ENCODE results near the gene NCKAP5. TPM values are rescaled to one million over a fixed set of nuclear protein-coding genes. Genes with fewer than 3 reads are reported as not detected.

Gene NCKAP5
- total RNA-seq, 2 donors from 2014 or later, result not detected

GRCh38 chr2:132667706-132668105 lies 900.6 kb downstream of the NCKAP5 start:
- Mint-ChIP-seq H3K9me3 (no peaks in the 10 kb centered on the region), H3K27ac (no peak overlapping the region), H3K27me3 (ENCODE audit: low read depth) (peaks cover 29% of the 10 kb centered on the region), H3K36me3 (ENCODE audit: insufficient read depth in 2 of 2) (peaks cover 0 to 4% of the 10 kb centered on the region in 2 donors), H3K4me1 (ENCODE audit: low read depth) (no peaks in the 10 kb centered on the region), H3K4me3 (no peak overlapping the region)
- ATAC-seq (replicated peaks in 1 of 2) (no peak), DNase-seq (no peak)

- Mint-ChIP-seq H3K36me3 (ENCODE audit: insufficient read depth in 2 of 2) (no peaks in the 10 kb centered on the region), H3K27ac (no peak overlapping the region), H3K4me1 (ENCODE audit: low read depth) (no peaks in the 10 kb centered on the region), H3K27me3 (ENCODE audit: low read depth) (peaks cover 20% of the 10 kb centered on the region), H3K4me3 (no peak overlapping the region), H3K9me3 (no peaks in the 10 kb centered on the region)
- ATAC-seq (replicated peaks in 1 of 2) (no peak), DNase-seq (no peak)
These were observed 902.7 kb downstream of the NCKAP5 start for GRCh38 chr2:132665401-132666140.

GRCh38 chr2:132664096-132664495 lies 904.2 kb downstream of the NCKAP5 start:
- ATAC-seq (replicated peaks in 1 of 2), result no peak
- peaks cover 20% of the 10 kb centered on the region for H3K27me3 Mint-ChIP-seq (ENCODE audit: low read depth)
- H3K4me1 Mint-ChIP-seq (ENCODE audit: low read depth), result no peaks in the 10 kb centered on the region
- DNase-seq, result no peak
- no peaks in the 10 kb centered on the region for H3K36me3 Mint-ChIP-seq (ENCODE audit: insufficient read depth in 2 of 2)
- no peak overlapping the region for H3K27ac Mint-ChIP-seq
- H3K4me3 Mint-ChIP-seq, result no peak overlapping the region
- no peaks in the 10 kb centered on the region for H3K9me3 Mint-ChIP-seq

DNA sequence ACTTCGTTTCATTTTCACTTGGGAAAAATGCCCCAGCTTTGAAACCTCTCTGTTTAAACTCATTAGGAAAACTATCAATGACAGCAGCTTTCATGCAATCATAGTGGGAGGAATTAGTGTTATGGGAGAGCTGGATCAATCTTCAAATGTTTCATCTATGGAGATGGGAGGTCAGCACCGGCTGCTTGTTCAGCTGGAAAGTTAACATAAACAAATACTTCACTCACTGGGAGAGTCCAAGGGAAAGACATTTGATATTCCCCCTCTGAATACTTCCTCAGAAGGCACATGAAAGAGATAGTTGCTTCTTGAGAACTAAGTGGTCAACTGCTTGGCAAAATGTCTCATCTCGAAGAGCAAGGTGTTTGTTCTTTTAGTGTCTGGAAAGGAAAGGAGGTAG lies 905.5 kb downstream of the NCKAP5 start:
- Mint-ChIP-seq H3K36me3 (ENCODE audit: insufficient read depth in 2 of 2) (no peaks in the 10 kb centered on the region), H3K27me3 (ENCODE audit: low read depth) (peaks cover 10% of the 10 kb centered on the region), H3K27ac (no peak overlapping the region), H3K9me3 (no peaks in the 10 kb centered on the region), H3K4me1 (ENCODE audit: low read depth) (no peaks in the 10 kb centered on the region), H3K4me3 (no peak overlapping the region)
- ATAC-seq (replicated peaks in 1 of 2), result no peak
- DNase-seq, result no peak

- peaks cover 0 to 2% of the 10 kb centered on the region in 2 donors for H3K9me3 Mint-ChIP-seq
- H3K4me3 Mint-ChIP-seq, result no peak overlapping the region
- DNase-seq, result no peak
- peaks cover 6% of the 10 kb centered on the region for H3K27me3 Mint-ChIP-seq (ENCODE audit: low read depth)
- no peaks in the 10 kb centered on the region for H3K4me1 Mint-ChIP-seq (ENCODE audit: low read depth)
- no peak overlapping the region for H3K27ac Mint-ChIP-seq
- no peak for ATAC-seq (replicated peaks in 1 of 2)
- peaks cover 0 to 2% of the 10 kb centered on the region in 2 donors for H3K36me3 Mint-ChIP-seq (ENCODE audit: insufficient read depth in 2 of 2)
These were observed 908.9 kb downstream of the NCKAP5 start for GRCh38 chr2:132659331-132659730.

GRCh38 chr2:132656266-132656975 lies 911.8 kb downstream of the NCKAP5 start:
- peaks cover 0 to 2% of the 10 kb centered on the region in 2 donors for H3K36me3 Mint-ChIP-seq (ENCODE audit: insufficient read depth in 2 of 2)
- no peaks in the 10 kb centered on the region for H3K4me1 Mint-ChIP-seq (ENCODE audit: low read depth)
- H3K9me3 Mint-ChIP-seq, result peaks cover 0 to 2% of the 10 kb centered on the region in 2 donors
- no peak overlapping the region for H3K4me3 Mint-ChIP-seq
- H3K27ac Mint-ChIP-seq, result no peak overlapping the region
- ATAC-seq (replicated peaks in 1 of 2), result no peak
- no peaks in the 10 kb centered on the region for H3K27me3 Mint-ChIP-seq (ENCODE audit: low read depth)
- no peak for DNase-seq

- Mint-ChIP-seq H3K4me1 (ENCODE audit: low read depth) (no peaks in the 10 kb centered on the region), H3K36me3 (ENCODE audit: insufficient read depth in 2 of 2) (peaks cover 0 to 2% of the 10 kb centered on the region in 2 donors), H3K27me3 (ENCODE audit: low read depth) (no peaks in the 10 kb centered on the region), H3K9me3 (peaks cover 0 to 2% of the 10 kb centered on the region in 2 donors), H3K27ac (no peak overlapping the region), H3K4me3 (no peak overlapping the region)
- DNase-seq (no peak), ATAC-seq (replicated peaks in 1 of 2) (no peak)
These were observed 913.3 kb downstream of the NCKAP5 start for GRCh38 chr2:132654968-132655367.

GRCh38 chr2:132654335-132654734 lies 913.9 kb downstream of the NCKAP5 start:
- ATAC-seq (replicated peaks in 1 of 2) (no peak), DNase-seq (no peak)
- Mint-ChIP-seq H3K27ac (no peak overlapping the region), H3K4me1 (ENCODE audit: low read depth) (no peaks in the 10 kb centered on the region), H3K9me3 (peaks cover 0 to 2% of the 10 kb centered on the region in 2 donors), H3K27me3 (ENCODE audit: low read depth) (no peaks in the 10 kb centered on the region), H3K4me3 (no peak overlapping the region), H3K36me3 (ENCODE audit: insufficient read depth in 2 of 2) (peaks cover 0 to 2% of the 10 kb centered on the region in 2 donors)

GRCh38 chr2:132652474-132652873 lies 915.8 kb downstream of the NCKAP5 start:
- no peak for DNase-seq
- no peak for ATAC-seq (replicated peaks in 1 of 2)
- no peaks in the 10 kb centered on the region for H3K27me3 Mint-ChIP-seq (ENCODE audit: low read depth)
- H3K4me3 Mint-ChIP-seq, result no peak overlapping the region
- no peaks in the 10 kb centered on the region for H3K4me1 Mint-ChIP-seq (ENCODE audit: low read depth)
- H3K9me3 Mint-ChIP-seq, result peaks cover 0 to 5% of the 10 kb centered on the region in 2 donors
- no peak overlapping the region for H3K27ac Mint-ChIP-seq
- H3K36me3 Mint-ChIP-seq (ENCODE audit: insufficient read depth in 2 of 2), result peaks cover 0 to 2% of the 10 kb centered on the region in 2 donors

DNA sequence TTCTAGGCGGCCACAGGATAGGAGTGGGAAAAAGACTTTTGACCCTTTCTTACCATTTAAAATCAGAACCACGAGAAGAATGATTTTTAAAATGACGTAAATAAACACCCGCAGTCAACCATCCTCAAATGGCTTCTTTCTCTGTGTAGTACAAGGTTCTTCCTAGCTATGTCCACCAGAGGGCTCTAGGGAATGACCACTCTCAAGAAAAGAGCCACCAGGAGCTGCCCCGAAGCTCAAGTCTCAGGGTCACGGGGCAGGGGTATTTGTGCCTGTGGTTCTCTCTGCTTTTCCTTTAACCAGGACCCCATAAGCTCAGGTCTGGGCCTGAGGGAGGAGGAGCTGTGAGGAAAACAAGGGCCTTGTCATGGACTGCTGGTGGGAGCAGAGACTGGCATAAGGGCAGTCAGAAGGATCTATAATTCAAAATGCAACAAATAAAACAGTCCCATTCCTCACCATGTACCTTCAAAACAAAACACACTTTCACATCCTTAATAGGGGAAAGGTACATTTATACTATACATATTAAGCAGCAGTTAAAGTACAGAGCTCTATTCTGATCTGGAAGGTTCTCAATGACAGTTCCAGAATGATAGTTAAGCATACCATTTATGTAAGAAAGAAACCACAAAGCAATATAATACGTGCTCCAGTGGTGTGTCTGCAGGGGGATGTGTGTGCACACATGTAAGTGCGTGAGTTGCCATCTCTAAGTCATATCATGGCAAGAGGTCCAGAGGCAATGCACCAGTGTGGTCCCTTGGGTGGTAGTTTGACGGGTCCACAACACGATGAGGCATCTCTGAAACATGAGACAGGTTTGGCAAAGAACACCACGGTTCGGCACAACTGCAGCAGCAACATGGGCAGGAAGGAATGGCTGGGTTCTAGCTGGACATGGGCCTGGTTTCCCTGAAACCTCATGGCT lies 916.9 kb downstream of the NCKAP5 start:
- no peak for ATAC-seq (replicated peaks in 1 of 2)
- H3K27ac Mint-ChIP-seq, result no peak overlapping the region
- H3K4me1 Mint-ChIP-seq (ENCODE audit: low read depth), result no peaks in the 10 kb centered on the region
- peaks cover 0 to 5% of the 10 kb centered on the region in 2 donors for H3K9me3 Mint-ChIP-seq
- no peaks in the 10 kb centered on the region for H3K27me3 Mint-ChIP-seq (ENCODE audit: low read depth)
- peaks cover 0 to 2% of the 10 kb centered on the region in 2 donors for H3K36me3 Mint-ChIP-seq (ENCODE audit: insufficient read depth in 2 of 2)
- DNase-seq, result no peak
- no peak overlapping the region for H3K4me3 Mint-ChIP-seq

- no peaks in the 10 kb centered on the region for H3K27me3 Mint-ChIP-seq (ENCODE audit: low read depth)
- ATAC-seq (replicated peaks in 1 of 2) (no peak), DNase-seq (no peak)
- no peaks in the 10 kb centered on the region for H3K4me1 Mint-ChIP-seq (ENCODE audit: low read depth)
- H3K36me3 Mint-ChIP-seq (ENCODE audit: insufficient read depth in 2 of 2), result no peaks in the 10 kb centered on the region
- H3K9me3 Mint-ChIP-seq, result peaks cover 0 to 3% of the 10 kb centered on the region in 2 donors
- H3K4me3 Mint-ChIP-seq, result no peak overlapping the region
- no peak overlapping the region for H3K27ac Mint-ChIP-seq
These were observed 921.6 kb downstream of the NCKAP5 start for GRCh38 chr2:132646540-132647108.

- no peaks in the 10 kb centered on the region for H3K27me3 Mint-ChIP-seq (ENCODE audit: low read depth)
- no peaks in the 10 kb centered on the region for H3K36me3 Mint-ChIP-seq (ENCODE audit: insufficient read depth in 2 of 2)
- peaks cover 0 to 3% of the 10 kb centered on the region in 2 donors for H3K9me3 Mint-ChIP-seq
- H3K27ac Mint-ChIP-seq, result no peak overlapping the region
- H3K4me3 Mint-ChIP-seq, result no peak overlapping the region
- ATAC-seq (replicated peaks in 1 of 2) (no peak), DNase-seq (no peak)
- no peaks in the 10 kb centered on the region for H3K4me1 Mint-ChIP-seq (ENCODE audit: low read depth)
These were observed 922.3 kb downstream of the NCKAP5 start for GRCh38 chr2:132645722-132646539.

Data from activated T-cell treated with anti-CD3 and anti-CD28 coated beads, Interleukin-2, amount 50 U/mL, for 72 hours (primary cell).